H1 (cell line): ENCODE data around the gene ABHD12B. TPM values are rescaled to one million over a fixed set of nuclear protein-coding genes. Genes with fewer than 3 reads are reported as not detected.

Experiments used
- CHD7 ChIP-seq: fragments of 300-600 bp; sonication (generic); IDR thresholded peaks from 2 replicates; pipeline ENCODE4 v1.7.1; 2012; ENCODE audit warnings: low read length, moderate library complexity, mild to moderate bottlenecking, inconsistent platforms; ENCODE audit not compliant: insufficient replicate concordance
- CTCF ChIP-seq, 3 experiments: IDR thresholded peaks; 1 replicate in 2 of 3; 2 replicates in 1 of 3; pipeline versions ENCODE4 v1.5.1 to v1.6.1; 2011; ENCODE audit warnings: low read length in 3 of 3, mild to moderate bottlenecking in 3 of 3, inconsistent platforms in 2 of 3, low read depth in 1 of 3, moderate library complexity in 1 of 3; ENCODE audit not compliant: insufficient read depth in 1 of 3; ENCODE audit errors: control extremely low read depth in 1 of 3
- KDM4A ChIP-seq: IDR thresholded peaks from one replicate; pipeline ENCODE4 v1.7.1; 2012; ENCODE audit warnings: low read depth, mild to moderate bottlenecking, moderate library complexity, low read length, inconsistent platforms; ENCODE audit not compliant: severe bottlenecking
- RNF2 ChIP-seq: fragments of 200-900, 300-1000 bp; sonication (generic); IDR thresholded peaks from 2 replicates; pipeline ENCODE4 v1.7.1; 2016; ENCODE audit warnings: borderline replicate concordance, low read depth, mild to moderate bottlenecking, antibody characterized with exemption, low read length; ENCODE audit not compliant: poor library complexity, severe bottlenecking; ENCODE audit errors: missing control alignments
- SUZ12 ChIP-seq: fragments of 200-600 bp; sonication (generic); IDR thresholded peaks from 2 replicates; pipeline ENCODE4 v1.6.1; 2012; ENCODE audit warnings: mild to moderate bottlenecking, inconsistent platforms, low read length, moderate library complexity, mixed read lengths
- TEAD4 ChIP-seq: IDR thresholded peaks from 2 replicates; pipeline ENCODE4 v1.6.1; 2012; ENCODE audit warnings: low read depth, low read length, inconsistent platforms, mixed read lengths
- polyA plus RNA-seq, 7 experiments: library from polyadenylated mRNA; depleted of rRNA in 3 of 7; stranded (reverse) in 5 of 7; unstranded in 2 of 7; fragments of >200 nt in 5 of 7; fragments of 200-250 nt in 2 of 7; gene quantifications; 1 replicate in 5 of 7; 2 replicates in 1 of 7; 4 replicates in 1 of 7; pipeline versions ENCODE4 v1.2.1 to v1.2.3, GENCODE V29; 2011 to 2013; ENCODE audit warnings: missing spikeins in 2 of 7, mixed read lengths in 2 of 7
- total RNA-seq: library from RNA; stranded (reverse); fragmentation: NEBNext Ultra II Directional; extraction: Animal tissue kit (Norgen Biotek cat#: 25700); gene quantifications from 2 replicates; pipeline ENCODE4 v1.2.1, GENCODE V29; 2021
- TF ChIP-seq, protein P1 (sequence below): IDR thresholded peaks from 2 replicates; pipeline ENCODE4 v1.6.1; 2012; ENCODE audit warnings: inconsistent platforms

ABHD12B gene
- total and polyA plus RNA-seq, 2 of the 8 experiments (the other 6 are each of a cell fraction or from before 2014, with no cell fraction given) = 4.0 to 102 TPM

DNA sequence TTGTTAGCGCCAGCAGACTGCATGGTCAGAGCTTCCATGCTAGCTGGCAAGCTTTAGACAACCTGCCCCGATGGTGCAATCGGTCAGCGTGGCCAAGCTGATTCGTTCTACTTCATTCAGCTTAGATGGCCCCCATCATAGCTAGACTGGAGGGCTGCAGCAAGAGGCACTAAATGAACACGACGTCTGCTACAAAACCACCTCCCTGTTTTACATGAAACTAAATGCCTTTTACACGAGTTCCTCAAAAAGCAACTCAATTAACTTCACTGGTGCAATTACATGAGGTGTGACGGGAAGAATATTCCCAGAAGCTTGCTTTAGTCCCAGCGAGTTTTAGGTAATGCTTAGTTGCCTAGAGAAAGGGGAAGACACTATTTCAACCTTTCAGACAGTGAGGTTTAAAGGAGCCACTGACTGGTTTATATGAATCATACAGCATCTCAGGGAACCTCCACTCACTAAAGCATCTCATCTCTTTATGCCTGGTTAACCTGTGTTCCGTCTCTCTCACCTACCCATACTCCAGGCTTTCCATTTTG, 49.3 kb upstream of the ABHD12B start (continued):
- TF ChIP-seq CHD7 (no peak), RNF2 (no peak), KDM4A (no peak), SUZ12 (no peak), TEAD4 (no peak), CTCF (IDR thresholded peaks at IDR 0.05; ENCODE audit: control extremely low read depth in 1 of 3, insufficient read depth in 1 of 3, low read depth in 1 of 3, low read length in 3 of 3) (no peak)
- TF ChIP-seq, protein P1, sequence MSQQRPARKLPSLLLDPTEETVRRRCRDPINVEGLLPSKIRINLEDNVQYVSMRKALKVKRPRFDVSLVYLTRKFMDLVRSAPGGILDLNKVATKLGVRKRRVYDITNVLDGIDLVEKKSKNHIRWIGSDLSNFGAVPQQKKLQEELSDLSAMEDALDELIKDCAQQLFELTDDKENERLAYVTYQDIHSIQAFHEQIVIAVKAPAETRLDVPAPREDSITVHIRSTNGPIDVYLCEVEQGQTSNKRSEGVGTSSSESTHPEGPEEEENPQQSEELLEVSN = no peak
